GM23248 (cell line): Measurements from ENCODE around the gene USP37. TPM values are rescaled to one million over a fixed set of nuclear protein-coding genes. Genes with fewer than 3 reads are reported as not detected.
A peak's percentile ranks its signal among the peaks of the same experiment; 100 is the strongest.

ENCODE experiments used
- DNase-seq: peaks from one replicate; pipeline ENCODE4 v3.0.0-alpha.2; 2015
- H2AFZ ChIP-seq: fragments of 200-600 bp; sonication (generic); 2 replicates; pipeline ENCODE4 v1.6.1; 2016; ENCODE audit warnings: antibody characterized with exemption
- H3F3A ChIP-seq: fragments of 200-600 bp; sonication (generic); 2 replicates; pipeline ENCODE4 v1.6.1; 2016; ENCODE audit warnings: mild to moderate bottlenecking, antibody characterized with exemption, mixed run types; ENCODE audit not compliant: insufficient read depth
- H3K27ac ChIP-seq: fragments of 200-600 bp; sonication (generic); 2 replicates; pipeline ENCODE4 v1.5.1; 2016; ENCODE audit warnings: mild to moderate bottlenecking
- H3K27me3 ChIP-seq: fragments of 200-600 bp; sonication (generic); replicated peaks from 2 replicates; pipeline ENCODE4 v1.6.1; 2016; ENCODE audit warnings: mild to moderate bottlenecking; ENCODE audit not compliant: insufficient read depth
- H3K36me3 ChIP-seq: fragments of 200-600 bp; sonication (generic); 2 replicates; pipeline ENCODE4 v1.6.1; 2016; ENCODE audit warnings: low read depth, mild to moderate bottlenecking
- H3K4me1 ChIP-seq: fragments of 200-600 bp; sonication (generic); 2 replicates; pipeline ENCODE4 v1.6.1; 2016; ENCODE audit warnings: mild to moderate bottlenecking; ENCODE audit not compliant: insufficient read depth
- H3K4me2 ChIP-seq: fragments of 200-600 bp; sonication (generic); one replicate; pipeline ENCODE4 v1.6.1; 2016; ENCODE audit warnings: mild to moderate bottlenecking; ENCODE audit not compliant: unreplicated experiment
- H3K4me3 ChIP-seq: fragments of 200-600 bp; sonication (generic); 2 replicates; pipeline ENCODE4 v1.5.1; 2016; ENCODE audit warnings: mild to moderate bottlenecking
- H3K79me2 ChIP-seq: fragments of 200-600 bp; sonication (generic); 2 replicates; pipeline ENCODE4 v1.6.1; 2016; ENCODE audit warnings: mild to moderate bottlenecking; ENCODE audit not compliant: insufficient read depth
- H3K9ac ChIP-seq: fragments of 200-600 bp; sonication (generic); 2 replicates; pipeline ENCODE4 v1.6.1; 2016; ENCODE audit warnings: mild to moderate bottlenecking
- H3K9me2 ChIP-seq: fragments of 200-600 bp; sonication (generic); 2 replicates; pipeline ENCODE4 v1.6.1; 2016; ENCODE audit warnings: mixed run types, mild to moderate bottlenecking, moderate library complexity; ENCODE audit not compliant: insufficient read depth
- H3K9me3 ChIP-seq: fragments of 200-600 bp; sonication (generic); one replicate; pipeline ENCODE4 v1.6.1; 2017; ENCODE audit warnings: low read depth
- H4K20me1 ChIP-seq: fragments of 200-600 bp; sonication (generic); 2 replicates; pipeline ENCODE4 v1.6.0; 2016; ENCODE audit not compliant: insufficient read depth
- EZH2 ChIP-seq: fragments of 200-600 bp; sonication (generic); IDR thresholded peaks from 2 replicates; pipeline ENCODE4 v1.6.1; 2018; ENCODE audit warnings: antibody characterized with exemption, mild to moderate bottlenecking; ENCODE audit not compliant: insufficient read depth, poor library complexity, severe bottlenecking
- EZH2phosphoT487 ChIP-seq: fragments of 200-600 bp; sonication (generic); IDR thresholded peaks from 2 replicates; pipeline ENCODE4 v1.6.1; 2018; ENCODE audit warnings: antibody characterized with exemption, moderate library complexity, mild to moderate bottlenecking, low read depth; ENCODE audit not compliant: insufficient read depth
- WGBS, 2 experiments: methylation state at CpG; one replicate each; pipeline ENCODE4 v1.1.6; 2015 to 2017; ENCODE audit warnings: low lambda C conversion rate in 2 of 2, low coverage in 1 of 2; ENCODE audit errors: missing lambda C conversion rate in 2 of 2; 5-methylcytosine and 5-hydroxymethylcytosine counted together
- in situ Hi-C: fragments of 300-500 bp; cut with MboI; formaldehyde crosslinking; loops from 2 replicates; pipeline ENCODE4 v1.15.0; 2020
- polyA plus RNA-seq: library from polyadenylated mRNA; unstranded; fragments of >200 nt; fragmentation: Nextera tagmentation; extraction: Ambion mirVana; gene quantifications from 2 replicates; pipeline ENCODE4 v1.2.1, GENCODE V29; 2016
- total RNA-seq: library from RNA; depleted of rRNA; stranded (reverse); fragments of >200 nt; shearing (Covaris generic); gene quantifications from 2 replicates; pipeline ENCODE4 v1.2.3, GENCODE V29; 2014

The USP37 gene
- total and polyA plus RNA-seq, 2 experiments from 2014 or later, result 5.0 to 6.6 TPM

- H3K27me3 ChIP-seq, result no peaks in the 10 kb centered on the region
- H3K27ac ChIP-seq, result no peak overlapping the region
- peaks cover 5% of the 10 kb centered on the region; the same call in 1 of the 2 replicates for H3K4me1 ChIP-seq
- in situ Hi-C loops, result no loop called here
- H3K9me3 ChIP-seq, result no peaks in the 10 kb centered on the region
- WGBS, 2 experiments, result 91 to 100% methylated on average over 1 of the region's 1 CpG
- H3F3A ChIP-seq, result peaks cover 3% of the 10 kb centered on the region; the same call in 1 of the 2 replicates
- no peaks in the 10 kb centered on the region for H3K9me2 ChIP-seq
- H2AFZ ChIP-seq, result no peak overlapping the region
- no peak for TF ChIP-seq EZH2
- TF ChIP-seq EZH2phosphoT487, result no peak
- no peak overlapping the region for H3K4me2 ChIP-seq
- no peak overlapping the region for H3K9ac ChIP-seq
- H3K36me3 ChIP-seq, result peaks cover 18% of the 10 kb centered on the region
- no peaks in the 10 kb centered on the region for H4K20me1 ChIP-seq
- H3K4me3 ChIP-seq, result no peak overlapping the region
- DNase-seq, result no peak
- no peaks in the 10 kb centered on the region for H3K79me2 ChIP-seq
Observed at GRCh38 chr2:218523651-218524050, 44.5 kb downstream of the USP37 start.

DNA sequence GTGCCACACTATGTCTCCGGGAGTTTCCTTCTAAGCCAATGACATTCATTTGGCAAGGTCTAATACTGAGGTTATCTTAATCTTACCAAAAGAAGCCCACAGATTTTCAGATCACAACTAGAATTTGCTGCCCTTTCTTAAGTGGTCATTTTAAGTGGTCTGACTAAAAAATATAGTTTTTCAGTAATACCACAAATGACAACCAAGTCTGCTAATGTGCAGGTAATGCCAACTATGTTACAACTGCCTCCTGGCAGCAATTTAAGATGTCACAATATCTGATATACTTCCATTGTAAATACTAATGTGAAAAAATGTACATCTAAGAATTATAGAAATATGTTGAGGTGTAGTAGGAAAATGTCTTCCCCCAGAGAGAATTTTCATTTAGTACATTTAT is 49.3 kb downstream of the USP37 start:
- H4K20me1 ChIP-seq, result no peaks in the 10 kb centered on the region
- no peaks in the 10 kb centered on the region for H3K9me2 ChIP-seq
- no peak for TF ChIP-seq EZH2
- TF ChIP-seq EZH2phosphoT487, result no peak
- no peaks in the 10 kb centered on the region for H3K36me3 ChIP-seq
- in situ Hi-C loops, result no loop called here
- H3K4me2 ChIP-seq, result no peak overlapping the region
- no peak overlapping the region for H3K4me3 ChIP-seq
- 56 to 74% methylated on average over 1 of the region's 1 CpG for WGBS, 2 experiments
- peaks cover 31% of the 10 kb centered on the region for H3K79me2 ChIP-seq
- peak; percentile 12 for DNase-seq
- no peak overlapping the region for H3K27ac ChIP-seq
- no peaks in the 10 kb centered on the region for H3K9me3 ChIP-seq
- peaks cover 11% of the 10 kb centered on the region for H3K4me1 ChIP-seq
- H3K27me3 ChIP-seq, result no peaks in the 10 kb centered on the region
- no peak overlapping the region for H2AFZ ChIP-seq
- no peak overlapping the region for H3K9ac ChIP-seq
- peaks cover 17% of the 10 kb centered on the region; the same call in 1 of the 2 replicates for H3F3A ChIP-seq

DNA sequence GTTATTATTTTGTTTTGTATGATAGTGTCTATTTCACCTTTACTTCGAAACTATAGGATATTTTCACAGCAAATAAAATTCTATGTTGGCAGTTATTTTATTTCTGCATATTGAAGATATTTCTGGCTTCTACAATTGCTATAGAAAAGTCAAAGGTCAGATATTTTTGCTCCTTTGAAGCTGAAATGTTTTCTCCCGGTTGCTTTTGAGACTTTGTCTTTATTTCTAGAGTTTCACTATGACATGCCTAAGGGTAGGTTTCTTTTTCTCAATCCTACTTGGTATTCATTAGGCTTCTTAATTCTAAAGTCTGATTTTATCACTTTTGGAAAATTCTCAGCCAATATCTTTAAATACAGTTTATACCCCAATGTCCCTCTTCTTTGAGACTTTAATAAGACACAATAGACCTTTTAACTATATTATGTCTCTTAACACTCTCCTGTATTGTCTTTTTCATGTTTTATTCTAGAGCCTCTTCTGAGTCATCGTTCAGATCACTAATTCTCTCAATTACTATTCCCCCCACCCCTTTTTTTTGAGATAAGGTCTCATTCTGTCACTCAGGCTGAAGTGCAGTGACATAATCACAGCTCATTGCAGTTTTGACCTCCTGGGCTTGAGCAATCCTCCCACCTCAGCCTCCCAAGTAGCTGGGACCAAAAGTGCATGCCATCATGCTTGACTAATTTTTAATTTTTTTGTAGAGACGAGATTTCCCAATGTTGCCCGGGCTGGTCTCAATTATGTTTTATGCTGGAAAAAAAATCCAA is 50.5 kb downstream of the USP37 start:
- Histone ChIP-seq H3K4me1 (peaks cover 11% of the 10 kb centered on the region), H3K9me3 (no peaks in the 10 kb centered on the region), H3K27me3 (no peaks in the 10 kb centered on the region), H3K9me2 (no peaks in the 10 kb centered on the region), H3K4me3 (no peak overlapping the region), H3K79me2 (peaks cover 36% of the 10 kb centered on the region), H3K36me3 (no peaks in the 10 kb centered on the region), H2AFZ (no peak overlapping the region), H3K9ac (no peak overlapping the region), H3K4me2 (no peak overlapping the region), H4K20me1 (no peaks in the 10 kb centered on the region), H3F3A (peaks cover 17% of the 10 kb centered on the region; the same call in 1 of the 2 replicates), H3K27ac (no peak overlapping the region)
- peak; percentile 68 for DNase-seq
- in situ Hi-C loops, result no loop called here
- TF ChIP-seq EZH2phosphoT487 (no peak), EZH2 (no peak)
- 59 to 61% methylated on average over 5 of the region's 5 CpGs for WGBS, 2 experiments

DNA sequence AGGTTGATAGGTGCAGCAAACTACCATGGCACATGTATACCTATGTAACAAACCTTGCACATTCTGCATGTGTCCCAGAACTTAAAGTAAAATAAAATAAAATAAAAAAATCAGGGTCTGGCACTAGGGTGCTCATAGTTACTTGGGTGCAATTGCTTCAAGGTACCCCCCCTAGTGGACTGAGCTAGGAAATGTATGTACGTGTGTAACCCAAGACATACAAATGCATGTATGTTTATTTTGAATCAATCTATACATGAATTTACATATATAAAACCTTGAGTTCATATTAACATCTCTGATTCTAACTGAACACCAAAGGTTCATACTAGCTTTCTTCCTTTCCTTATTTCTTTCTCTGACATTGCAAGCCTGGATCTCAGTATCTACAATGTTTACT is 51.5 kb downstream of the USP37 start:
- Histone ChIP-seq H2AFZ (no peak overlapping the region), H3K36me3 (no peaks in the 10 kb centered on the region), H3K9me3 (no peaks in the 10 kb centered on the region), H3F3A (peaks cover 17% of the 10 kb centered on the region; the same call in 1 of the 2 replicates), H4K20me1 (no peaks in the 10 kb centered on the region), H3K27me3 (no peaks in the 10 kb centered on the region), H3K9ac (no peak overlapping the region), H3K79me2 (peaks cover 42% of the 10 kb centered on the region), H3K4me1 (peaks cover 11% of the 10 kb centered on the region), H3K4me3 (no peak overlapping the region), H3K9me2 (no peaks in the 10 kb centered on the region), H3K27ac (no peak overlapping the region), H3K4me2 (no peak overlapping the region)
- TF ChIP-seq EZH2phosphoT487 (no peak), EZH2 (no peak)
- 97 to 100% methylated on average over 1 of the region's 1 CpG for WGBS, 2 experiments
- peak; percentile 22 for DNase-seq
- in situ Hi-C loops, result no loop called here
